IgD-negative memory B cell (primary cell): ENCODE measurements around the gene WDR59. TPM values are rescaled to one million over a fixed set of nuclear protein-coding genes. Genes with fewer than 3 reads are reported as not detected.
"Not testable (repeated sequence)": the region's sequence is repeated elsewhere in the genome, so short reads cannot be mapped to it uniquely, and the experiment has no call there.

Experiments
- H3K27ac Mint-ChIP-seq, 3 donors: one replicate each; pipeline ENCODE4 v1.8.0; 2020 to 2022; ENCODE audit warnings: mild to moderate bottlenecking in 3 of 3, mixed read lengths in 3 of 3, moderate library complexity in 1 of 3
- H3K27me3 Mint-ChIP-seq: one replicate; pipeline ENCODE4 v1.8.0; 2021; ENCODE audit warnings: mixed read lengths
- H3K36me3 Mint-ChIP-seq: one replicate; pipeline ENCODE4 v1.8.0; 2020; ENCODE audit warnings: mild to moderate bottlenecking, mixed read lengths
- H3K4me1 Mint-ChIP-seq, 3 donors: one replicate each; pipeline ENCODE4 v1.8.0; 2020 to 2022; ENCODE audit warnings: mixed read lengths in 3 of 3, mild to moderate bottlenecking in 1 of 3
- H3K4me3 Mint-ChIP-seq, 4 donors: one replicate each; pipeline ENCODE4 v1.8.0; 2020 to 2022; ENCODE audit warnings: mild to moderate bottlenecking in 4 of 4, mixed read lengths in 4 of 4, moderate library complexity in 3 of 4
- H3K9me3 Mint-ChIP-seq, 3 donors: one replicate each; pipeline ENCODE4 v1.8.0; 2020 to 2021; ENCODE audit warnings: mixed read lengths in 3 of 3, mild to moderate bottlenecking in 1 of 3
- polyA plus RNA-seq: library from polyadenylated mRNA; unstranded; fragments of 300-500 nt; fragmentation: Illumina TruSeq; gene quantifications from one replicate; pipeline ENCODE4 v1.2.3, GENCODE V29; 2021

The WDR59 gene
- polyA plus RNA-seq, 1 donor from 2014 or later, result 9.2 TPM

DNA sequence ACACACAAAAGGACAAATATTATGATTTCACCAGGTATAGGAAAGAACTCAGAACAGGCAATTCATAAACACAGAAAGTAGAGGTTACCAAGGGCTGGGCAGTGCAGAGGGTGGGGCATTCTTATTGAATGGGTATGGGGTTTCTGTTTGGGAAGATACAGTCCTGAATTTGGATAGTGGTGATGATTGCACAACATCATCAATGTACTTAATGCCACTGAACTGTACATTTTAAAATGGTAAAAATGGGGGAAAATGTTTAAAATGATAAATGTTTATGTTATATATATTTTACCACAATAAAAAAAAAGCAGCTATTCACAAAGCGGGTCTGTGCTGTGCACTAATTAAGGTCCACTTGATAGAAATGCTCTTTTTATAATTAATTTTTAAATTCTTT is 137.7 kb downstream of the WDR59 start:
- H3K9me3 Mint-ChIP-seq, result no peaks in the 10 kb centered on the region
- H3K4me1 Mint-ChIP-seq, result no peaks in the 10 kb centered on the region
- no peak overlapping the region for H3K27ac Mint-ChIP-seq
- no peak overlapping the region for H3K4me3 Mint-ChIP-seq
- H3K36me3 Mint-ChIP-seq, result peaks cover 2% of the 10 kb centered on the region
- peaks cover 5% of the 10 kb centered on the region for H3K27me3 Mint-ChIP-seq

DNA sequence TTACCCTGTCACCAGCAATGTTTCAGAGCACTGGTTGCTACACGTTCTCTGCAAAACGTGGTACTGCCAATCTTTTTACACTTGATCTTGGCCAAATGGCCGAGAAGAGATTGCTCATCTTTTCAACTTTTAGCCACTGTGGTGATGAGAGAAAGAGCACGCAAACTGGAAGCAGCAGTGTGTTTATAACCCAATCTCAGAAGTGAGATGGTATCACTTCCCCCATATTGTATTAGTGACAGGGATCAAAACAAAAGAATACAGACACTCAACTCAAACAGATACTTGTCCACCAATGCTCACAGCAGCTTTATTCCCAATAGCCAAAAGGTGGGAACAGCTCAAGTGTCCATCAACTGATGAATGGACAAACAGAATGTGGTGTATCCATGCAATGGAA is 138.2 kb downstream of the WDR59 start:
- Mint-ChIP-seq H3K9me3 (no peaks in the 10 kb centered on the region), H3K27ac (no peak overlapping the region), H3K36me3 (peaks cover 2% of the 10 kb centered on the region), H3K4me1 (no peaks in the 10 kb centered on the region), H3K4me3 (no peak overlapping the region), H3K27me3 (peaks cover 5% of the 10 kb centered on the region)

DNA sequence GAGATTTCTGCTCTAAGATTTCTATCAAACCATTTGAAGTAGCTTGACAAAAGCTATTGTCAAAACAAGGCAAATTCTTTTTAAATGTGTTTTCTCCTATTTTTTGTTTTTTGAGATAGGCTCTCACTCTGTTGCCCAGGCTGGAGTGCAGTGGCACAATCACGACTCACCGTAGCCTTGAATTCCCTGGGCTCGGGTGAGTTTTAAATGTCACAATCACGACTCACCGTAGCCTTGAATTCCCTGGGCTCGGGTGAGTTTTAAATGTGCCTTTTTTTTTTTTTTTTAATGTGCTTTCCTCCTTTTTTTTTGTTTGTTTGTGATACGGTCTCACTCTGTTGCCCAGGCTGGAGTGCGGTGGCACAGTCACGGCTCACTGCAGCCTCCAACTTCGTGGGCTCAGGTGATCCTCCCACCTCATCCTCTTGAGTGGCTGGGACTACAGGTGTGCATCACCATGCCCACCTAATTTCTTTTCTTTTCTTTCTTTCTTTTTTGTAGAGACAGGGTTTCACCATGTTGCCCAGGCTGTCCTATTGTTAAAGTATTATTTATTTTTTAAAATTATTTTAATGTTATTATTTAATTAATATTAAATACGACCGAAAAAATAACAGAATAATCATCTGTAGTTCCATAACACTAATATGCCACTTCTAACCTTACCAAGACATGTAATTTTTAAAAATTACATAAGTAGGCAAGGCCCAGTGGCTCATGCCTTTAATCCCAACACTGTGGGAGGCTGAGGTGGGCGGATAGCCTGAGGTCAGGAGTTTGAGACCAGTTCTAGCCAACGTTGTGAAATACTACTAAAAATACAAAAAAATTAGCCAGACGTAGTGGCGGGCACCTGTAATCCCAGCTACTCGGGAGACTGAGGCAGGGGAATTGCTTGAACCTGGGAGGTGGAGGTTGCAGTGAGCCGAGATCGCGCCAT is 140.6 kb downstream of the WDR59 start:
- no peaks in the 10 kb centered on the region for H3K36me3 Mint-ChIP-seq
- H3K27me3 Mint-ChIP-seq, result peaks cover 5% of the 10 kb centered on the region

DNA sequence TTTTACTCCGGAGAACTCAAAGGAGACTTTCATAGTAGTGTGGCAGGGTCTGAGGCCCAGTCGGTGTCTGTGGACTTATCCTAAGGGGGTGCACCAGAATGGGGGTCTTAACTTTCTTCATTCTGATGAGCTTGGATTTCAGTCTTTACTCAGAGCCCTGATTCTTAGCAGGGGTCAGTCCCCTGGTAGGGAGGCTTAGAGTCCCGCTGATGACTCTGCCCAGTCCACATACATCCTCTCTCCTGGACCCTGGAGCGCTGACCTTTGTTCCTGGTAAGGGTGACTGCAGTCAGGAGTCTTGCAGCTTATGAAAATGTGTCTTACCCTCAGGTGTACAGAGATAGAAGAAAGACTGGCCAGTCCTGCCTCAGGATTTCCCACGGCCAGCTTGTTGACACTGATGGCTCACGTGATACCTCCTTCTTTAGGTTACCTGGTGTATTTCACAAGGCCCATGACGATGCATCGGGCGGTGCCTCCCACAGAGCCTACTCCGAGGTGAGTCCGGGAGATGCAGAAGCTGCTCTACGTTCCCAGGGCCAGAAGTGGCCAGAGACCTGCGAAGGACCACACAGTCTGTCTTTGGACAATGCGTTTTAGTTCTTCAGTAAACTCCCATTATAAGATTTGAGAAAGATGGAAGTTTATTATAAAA is 141.4 kb downstream of the WDR59 start:
- not testable (repeated sequence) for H3K4me1 Mint-ChIP-seq, H3K27me3 Mint-ChIP-seq, H3K27ac Mint-ChIP-seq, H3K4me3 Mint-ChIP-seq, H3K36me3 Mint-ChIP-seq, H3K9me3 Mint-ChIP-seq

More for the DNA sequence above, 140.6 kb downstream of the WDR59 start:
- Mint-ChIP-seq H3K9me3 (no peaks in the 10 kb centered on the region), H3K4me1 (no peaks in the 10 kb centered on the region), H3K4me3 (no peak overlapping the region), H3K27ac (no peak overlapping the region)

DNA sequence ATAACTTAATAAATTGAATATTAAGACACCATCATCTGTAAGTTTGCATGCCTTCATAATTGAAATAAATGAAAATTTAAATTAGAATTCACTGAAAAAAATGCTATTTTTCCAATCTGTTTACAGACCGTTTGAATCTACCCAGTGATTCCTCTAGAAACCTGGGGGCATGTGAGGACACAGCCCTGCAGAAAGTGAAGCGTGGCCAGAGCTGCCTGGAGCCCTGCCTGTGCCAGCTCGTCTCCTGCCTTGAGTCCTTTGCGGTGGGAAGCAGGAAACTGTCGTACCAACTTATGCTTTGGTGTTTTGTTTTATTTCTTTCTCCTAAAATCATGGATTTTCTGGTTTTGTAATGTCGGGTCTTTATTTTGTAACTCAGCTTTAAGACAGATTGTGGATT is 142.5 kb downstream of the WDR59 start:
- H3K27ac Mint-ChIP-seq, result no peak overlapping the region
- H3K27me3 Mint-ChIP-seq, result peaks cover 9% of the 10 kb centered on the region
- H3K4me3 Mint-ChIP-seq, result no peak overlapping the region
- H3K9me3 Mint-ChIP-seq, result no peaks in the 10 kb centered on the region
- no peaks in the 10 kb centered on the region for H3K4me1 Mint-ChIP-seq
- H3K36me3 Mint-ChIP-seq, result no peaks in the 10 kb centered on the region

DNA sequence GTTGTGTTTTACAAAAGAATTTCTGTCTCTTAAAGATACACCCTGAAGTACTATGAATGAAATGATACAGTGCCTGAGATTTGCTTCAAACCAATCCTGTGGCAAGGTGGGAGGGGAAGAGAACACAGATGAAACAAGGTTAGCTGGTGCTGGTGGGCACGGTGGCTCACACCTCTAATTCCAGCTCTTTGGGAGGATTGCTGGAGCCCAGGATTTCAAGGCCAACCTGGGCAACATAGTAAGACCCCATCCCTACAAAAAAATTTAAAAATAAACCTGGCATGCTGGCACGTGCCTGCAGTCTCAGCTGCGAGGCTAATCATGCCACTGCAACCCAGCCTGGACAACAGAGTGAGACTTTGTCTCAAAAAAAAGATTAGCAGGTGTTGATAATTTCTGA is 143.0 kb downstream of the WDR59 start:
- Mint-ChIP-seq H3K27ac (no peak overlapping the region), H3K4me1 (no peaks in the 10 kb centered on the region), H3K4me3 (no peak overlapping the region), H3K9me3 (no peaks in the 10 kb centered on the region), H3K36me3 (no peaks in the 10 kb centered on the region), H3K27me3 (peaks cover 9% of the 10 kb centered on the region)

DNA sequence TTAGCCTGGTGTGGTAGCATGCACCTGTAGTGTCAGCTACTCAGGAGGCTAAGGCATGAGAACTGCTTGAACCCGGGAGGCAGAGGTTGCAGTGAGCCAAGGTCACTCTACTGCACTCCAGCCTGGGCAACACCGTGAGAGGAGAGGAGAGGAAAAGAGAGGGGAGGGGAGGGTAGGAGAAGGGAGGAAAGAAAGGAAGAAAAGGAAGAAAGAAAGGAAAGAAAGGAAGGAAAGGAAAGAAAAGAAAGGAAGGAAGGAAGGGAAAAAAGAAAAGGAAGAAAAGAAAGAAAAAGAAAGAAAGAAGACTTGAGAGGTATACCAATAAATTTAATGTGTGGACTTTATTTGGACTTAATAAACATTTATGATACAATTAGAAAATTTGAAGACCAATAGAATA is 143.5 kb downstream of the WDR59 start:
- Mint-ChIP-seq H3K9me3 (no peaks in the 10 kb centered on the region), H3K27me3 (peaks cover 9% of the 10 kb centered on the region), H3K36me3 (no peaks in the 10 kb centered on the region), H3K27ac (no peak overlapping the region), H3K4me3 (no peak overlapping the region), H3K4me1 (no peaks in the 10 kb centered on the region)

DNA sequence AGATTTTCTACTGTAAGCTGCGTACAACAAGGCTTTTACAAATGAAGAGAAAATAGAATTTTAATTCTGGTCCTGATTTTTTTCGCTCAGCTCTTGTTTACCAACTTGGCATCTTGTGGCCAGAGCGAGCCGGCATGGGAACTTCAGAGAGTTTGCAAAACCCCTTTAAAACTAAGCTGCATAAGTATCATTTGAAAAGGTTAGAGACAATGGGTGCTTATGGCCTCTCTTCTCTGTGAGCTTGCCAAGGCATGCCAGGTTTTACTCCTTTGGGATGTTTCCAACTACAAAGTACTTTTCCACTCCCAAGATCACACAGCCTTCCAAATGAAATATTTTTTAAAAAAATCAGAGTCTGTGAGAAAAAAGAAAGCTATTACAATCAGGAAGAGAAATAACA is 147.9 kb downstream of the WDR59 start:
- Mint-ChIP-seq H3K4me3 (no peak overlapping the region), H3K4me1 (peaks cover 0 to 4% (median 0%) of the 10 kb centered on the region in 3 donors), H3K9me3 (no peaks in the 10 kb centered on the region), H3K36me3 (no peaks in the 10 kb centered on the region), H3K27ac (no peak overlapping the region), H3K27me3 (peaks cover 4% of the 10 kb centered on the region)

DNA sequence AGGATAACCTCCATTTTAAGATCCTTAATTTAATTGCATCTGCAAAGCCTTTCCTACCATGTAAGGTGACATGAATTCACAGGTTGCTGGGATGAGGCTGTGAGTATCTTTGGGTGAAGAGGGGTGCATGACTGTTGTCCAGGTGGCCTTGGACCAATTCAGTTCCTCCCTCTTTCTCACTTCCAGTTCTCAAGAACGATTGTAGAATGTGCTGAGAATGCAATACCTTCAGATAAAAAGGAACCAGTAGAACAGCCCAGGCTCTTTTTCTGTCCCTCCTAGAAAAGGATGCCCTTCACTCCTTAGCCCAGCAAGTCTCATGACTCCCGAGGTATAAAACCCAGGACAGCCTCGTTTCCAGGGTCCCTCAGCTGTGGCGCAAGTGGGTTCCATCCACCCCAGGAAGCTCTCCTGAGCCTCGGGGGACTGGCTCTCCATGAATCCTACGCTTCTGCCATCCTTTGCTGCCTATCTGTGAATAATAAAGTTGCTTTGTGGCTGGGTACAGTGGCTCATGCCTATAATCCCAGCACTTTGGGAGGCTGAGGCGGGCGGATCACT is 148.7 kb downstream of the WDR59 start:
- H3K4me1 Mint-ChIP-seq, result peaks cover 0 to 4% (median 0%) of the 10 kb centered on the region in 3 donors
- peaks cover 4% of the 10 kb centered on the region for H3K27me3 Mint-ChIP-seq
- H3K4me3 Mint-ChIP-seq, result no peak overlapping the region
- H3K36me3 Mint-ChIP-seq, result no peaks in the 10 kb centered on the region
- H3K9me3 Mint-ChIP-seq, result no peaks in the 10 kb centered on the region
- no peak overlapping the region for H3K27ac Mint-ChIP-seq

DNA sequence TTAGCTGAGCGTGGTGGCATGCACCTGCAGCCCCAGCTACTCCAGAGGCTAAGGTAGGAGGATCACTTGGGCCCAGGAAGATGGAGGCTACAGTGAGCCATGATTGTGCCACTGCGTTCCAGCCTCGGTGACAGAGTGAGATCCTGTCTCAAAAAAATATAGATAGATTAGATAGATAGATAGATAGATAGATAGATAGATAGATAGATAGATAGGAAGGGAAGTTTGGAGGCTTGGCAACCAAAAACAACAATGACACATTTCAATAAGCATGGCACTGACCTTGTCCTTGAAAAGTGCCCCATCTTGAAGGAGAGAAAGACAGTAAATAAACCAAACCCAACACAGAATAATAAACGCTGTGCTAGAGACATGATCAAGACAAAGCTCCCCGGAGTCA is 152.7 kb downstream of the WDR59 start:
- no peaks in the 10 kb centered on the region for H3K36me3 Mint-ChIP-seq
- no peak overlapping the region for H3K4me3 Mint-ChIP-seq
- peaks cover 4 to 15% (median 9%) of the 10 kb centered on the region in 3 donors for H3K9me3 Mint-ChIP-seq
- H3K27me3 Mint-ChIP-seq, result no peaks in the 10 kb centered on the region
- H3K27ac Mint-ChIP-seq, result no peak overlapping the region
- H3K4me1 Mint-ChIP-seq, result peaks cover 0 to 4% (median 0%) of the 10 kb centered on the region in 3 donors

DNA sequence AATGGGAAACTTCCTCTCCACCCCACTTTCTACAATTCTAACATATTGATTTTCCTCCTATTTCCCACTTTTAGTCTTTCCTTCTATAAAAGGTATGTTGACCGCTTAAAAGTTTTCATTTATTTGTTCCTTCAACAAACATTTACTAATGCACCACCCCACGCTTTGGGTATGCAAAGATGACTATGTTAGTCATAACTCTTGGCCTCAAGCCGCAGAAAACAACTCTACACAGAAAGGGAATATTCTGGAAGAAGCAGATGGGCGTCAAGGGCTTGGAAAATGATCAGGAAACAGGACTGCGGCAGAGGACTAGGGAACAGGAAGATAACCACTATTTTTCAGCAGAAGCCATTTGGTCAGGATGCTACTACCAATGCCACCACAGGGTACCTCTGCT is 153.5 kb downstream of the WDR59 start:
- Mint-ChIP-seq H3K4me3 (no peak overlapping the region), H3K36me3 (no peaks in the 10 kb centered on the region), H3K27ac (no peak overlapping the region), H3K27me3 (peaks cover 5% of the 10 kb centered on the region), H3K9me3 (peaks cover 4 to 15% (median 9%) of the 10 kb centered on the region in 3 donors), H3K4me1 (peaks cover 0 to 4% (median 0%) of the 10 kb centered on the region in 3 donors)

DNA sequence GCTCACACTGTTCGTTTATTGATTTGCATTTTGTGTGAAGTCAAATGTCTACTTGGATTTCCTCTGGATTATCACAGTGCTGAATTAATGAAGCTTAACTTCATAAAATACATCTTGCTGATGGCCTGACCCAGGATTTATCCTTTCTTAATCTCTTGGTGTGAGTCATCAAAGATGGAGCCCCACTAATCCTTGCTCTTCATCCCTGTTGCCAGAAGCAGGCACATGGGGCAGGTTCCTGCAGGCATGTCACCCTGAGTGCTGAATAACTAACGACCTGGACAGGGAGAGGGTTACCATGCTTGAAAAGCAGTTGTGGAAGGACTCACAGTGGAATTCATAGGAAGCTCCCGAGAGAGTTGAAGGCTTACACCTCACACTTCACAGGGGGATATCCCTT is 154.3 kb downstream of the WDR59 start:
- Mint-ChIP-seq H3K4me3 (no peak overlapping the region), H3K4me1 (peaks cover 0 to 4% (median 0%) of the 10 kb centered on the region in 3 donors), H3K27me3 (peaks cover 5% of the 10 kb centered on the region), H3K9me3 (peaks cover 4 to 15% (median 9%) of the 10 kb centered on the region in 3 donors), H3K36me3 (no peaks in the 10 kb centered on the region), H3K27ac (no peak overlapping the region)

DNA sequence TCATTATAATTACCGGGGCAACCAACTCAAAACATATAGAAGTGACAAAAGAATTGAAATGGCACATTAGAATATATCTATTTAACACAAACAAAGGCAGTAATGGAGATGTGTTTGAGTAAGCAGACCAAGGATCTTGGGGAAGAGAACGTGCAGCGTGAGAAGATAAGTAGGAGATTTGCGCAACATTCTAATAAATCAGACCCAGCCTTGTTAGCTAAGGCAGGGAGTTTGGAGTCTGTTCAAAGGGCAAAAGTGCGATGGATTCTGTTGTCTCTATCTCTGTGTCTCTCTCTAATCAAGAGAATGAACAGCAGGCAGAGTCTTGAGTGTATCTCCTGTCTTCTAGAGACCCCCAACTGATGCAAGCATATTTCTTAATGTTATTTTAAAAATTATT is 155.3 kb downstream of the WDR59 start:
- no peak overlapping the region for H3K4me3 Mint-ChIP-seq
- H3K9me3 Mint-ChIP-seq, result peaks cover 4 to 15% (median 9%) of the 10 kb centered on the region in 3 donors
- H3K36me3 Mint-ChIP-seq, result no peaks in the 10 kb centered on the region
- peaks cover 0 to 4% (median 0%) of the 10 kb centered on the region in 3 donors for H3K4me1 Mint-ChIP-seq
- H3K27ac Mint-ChIP-seq, result no peak overlapping the region
- H3K27me3 Mint-ChIP-seq, result peaks cover 6% of the 10 kb centered on the region

DNA sequence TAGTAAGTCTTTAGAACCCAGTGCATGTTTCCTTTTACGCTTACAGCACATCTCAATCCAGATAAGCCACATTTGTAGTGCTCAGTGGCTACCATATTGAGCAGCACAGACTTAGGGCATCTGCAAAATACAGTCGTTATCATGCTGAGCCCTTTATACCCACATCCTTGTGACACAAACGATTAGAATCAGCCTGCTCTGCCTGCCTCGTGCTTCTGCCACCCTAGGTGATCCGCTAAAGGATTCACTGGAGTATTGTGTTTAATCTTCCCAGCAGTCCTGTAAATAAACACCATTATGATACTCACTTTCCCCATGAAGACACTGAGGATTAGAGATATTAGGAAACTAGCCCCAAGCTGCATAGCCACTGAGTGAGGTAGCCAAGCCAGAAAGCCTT is 159.0 kb downstream of the WDR59 start:
- no peaks in the 10 kb centered on the region for H3K4me1 Mint-ChIP-seq
- no peak overlapping the region for H3K27ac Mint-ChIP-seq
- peaks cover 24% of the 10 kb centered on the region for H3K27me3 Mint-ChIP-seq
- H3K4me3 Mint-ChIP-seq, result no peak overlapping the region
- H3K36me3 Mint-ChIP-seq, result no peaks in the 10 kb centered on the region
- H3K9me3 Mint-ChIP-seq, result peaks cover 4 to 15% (median 11%) of the 10 kb centered on the region in 3 donors

DNA sequence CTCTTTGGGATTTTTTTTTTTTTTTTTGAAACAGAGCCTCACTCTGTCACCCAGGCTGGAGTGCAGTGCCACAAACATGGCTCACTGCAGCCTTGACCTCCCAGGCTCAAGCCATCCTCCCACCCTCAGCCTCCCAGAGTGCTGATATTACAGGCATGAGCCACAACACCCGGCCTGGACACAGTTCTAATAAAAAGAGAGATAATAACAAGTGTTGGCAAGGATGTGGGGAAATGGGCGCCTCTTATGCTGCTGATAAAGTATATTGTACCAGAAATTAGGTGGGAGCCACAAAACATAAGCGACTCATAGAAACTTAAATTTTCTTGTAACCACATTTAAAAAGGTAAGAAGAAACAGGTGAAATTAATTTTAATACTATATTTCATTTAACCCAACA is 159.9 kb downstream of the WDR59 start:
- Mint-ChIP-seq H3K27me3 (peaks cover 24% of the 10 kb centered on the region), H3K36me3 (no peaks in the 10 kb centered on the region), H3K9me3 (peaks cover 4 to 15% (median 14%) of the 10 kb centered on the region in 3 donors), H3K27ac (no peak overlapping the region), H3K4me1 (no peaks in the 10 kb centered on the region), H3K4me3 (no peak overlapping the region)
